Suprapubic skin (tissue), 4 donors: Measurements from ENCODE around the gene CORO1C. TPM values are rescaled to one million over a fixed set of nuclear protein-coding genes. Genes with fewer than 3 reads are reported as not detected.

ENCODE experiments used
- DNase-seq, 2 donors: peaks; one replicate each; pipeline ENCODE4 v3.0.0-alpha.2; 2019; ENCODE audit warnings: low spot score in 2 of 2
- H3K27ac ChIP-seq: fragments of 200-600 bp; sonication (generic); one replicate; pipeline ENCODE4 v1.5.1; 2019
- H3K27me3 ChIP-seq: fragments of 200-600 bp; sonication (generic); one replicate; pipeline ENCODE4 v1.5.1; 2019
- H3K36me3 ChIP-seq: fragments of 200-600 bp; sonication (generic); one replicate; pipeline ENCODE4 v1.5.1; 2019
- H3K4me1 ChIP-seq: fragments of 200-600 bp; sonication (generic); one replicate; pipeline ENCODE4 v1.5.1; 2019
- H3K4me3 ChIP-seq: fragments of 200-600 bp; sonication (generic); one replicate; pipeline ENCODE4 v1.5.1; 2019; ENCODE audit warnings: mild to moderate bottlenecking
- H3K9me3 ChIP-seq: fragments of 200-600 bp; sonication (generic); one replicate; pipeline ENCODE4 v1.5.1; 2019
- CTCF ChIP-seq, 2 donors: fragments of 200-600 bp in 1 of 2; fragments of 450-650 bp in 1 of 2; sonication (generic) in 1 of 2; IDR thresholded peaks; one replicate each; pipeline ENCODE4 v1.5.1; 2016 to 2019; ENCODE audit warnings: antibody characterized with exemption in 2 of 2, mild to moderate bottlenecking in 1 of 2, moderate library complexity in 1 of 2
- EP300 ChIP-seq: sonication (generic); formaldehyde crosslinking; IDR thresholded peaks from one replicate; pipeline ENCODE4 v1.6.1; 2017; ENCODE audit warnings: antibody characterized with exemption
- POLR2A ChIP-seq, 2 donors: fragments of 450-650 bp; IDR thresholded peaks; one replicate each; pipeline ENCODE4 v1.6.1; 2017; ENCODE audit warnings: antibody characterized with exemption in 2 of 2, mild to moderate bottlenecking in 2 of 2, moderate library complexity in 2 of 2
- POLR2AphosphoS5 ChIP-seq, 3 donors: sonication (generic); formaldehyde crosslinking; IDR thresholded peaks; one replicate each; pipeline ENCODE4 v1.6.1; 2017; ENCODE audit warnings: antibody characterized with exemption in 3 of 3
- WGBS: methylation state at CpG from one replicate; pipeline ENCODE4 v1.1.5; 2018; 5-methylcytosine and 5-hydroxymethylcytosine counted together
- total RNA-seq, 4 donors: library from RNA; depleted of rRNA; stranded (reverse); fragments of >200 nt; gene quantifications; one replicate each; pipeline ENCODE4 v1.1.0, GENCODE V29; 2016

Gene CORO1C
- total RNA-seq, 4 donors from 2014 or later: 117 to 175 (median 142) TPM

- 32% methylated on average over 9 of the region's 9 CpGs for WGBS
- DNase-seq: no peak
- Histone ChIP-seq H3K4me3 (peak overlapping the region; percentile 8), H3K36me3 (peaks cover 13% of the 10 kb centered on the region), H3K4me1 (peaks cover 69% of the 10 kb centered on the region), H3K27ac (peak overlapping the region; percentile 82), H3K9me3 (no peaks in the 10 kb centered on the region), H3K27me3 (no peaks in the 10 kb centered on the region)
- TF ChIP-seq POLR2A (IDR thresholded peaks at IDR 0.05) (no peak), EP300 (no peak), CTCF (IDR thresholded peaks at IDR 0.05) (no peak), POLR2AphosphoS5 (IDR thresholded peaks at IDR 0.05) (no peak)
These were observed 35.0 kb downstream of the CORO1C start for GRCh38 chr12:108696111-108696995.

GRCh38 chr12:108694812-108695278 lies 36.5 kb downstream of the CORO1C start:
- Histone ChIP-seq H3K9me3 (no peaks in the 10 kb centered on the region), H3K27ac (peak overlapping the region; percentile 82), H3K4me3 (no peak overlapping the region), H3K27me3 (no peaks in the 10 kb centered on the region), H3K36me3 (peaks cover 8% of the 10 kb centered on the region), H3K4me1 (peaks cover 75% of the 10 kb centered on the region)
- WGBS: 67% methylated on average over 2 of the region's 2 CpGs
- DNase-seq: no peak
- TF ChIP-seq EP300 (no peak), CTCF (IDR thresholded peaks at IDR 0.05) (no peak), POLR2AphosphoS5 (IDR thresholded peaks at IDR 0.05) (no peak), POLR2A (IDR thresholded peaks at IDR 0.05) (no peak)

GRCh38 chr12:108693751-108694150 lies 37.6 kb downstream of the CORO1C start:
- H3K27me3 ChIP-seq: no peaks in the 10 kb centered on the region
- WGBS: 93% methylated on average over 6 of the region's 6 CpGs
- TF ChIP-seq POLR2AphosphoS5 (IDR thresholded peaks at IDR 0.05): no peak
- TF ChIP-seq POLR2A (IDR thresholded peaks at IDR 0.05): no peak
- TF ChIP-seq EP300: no peak
- TF ChIP-seq CTCF (IDR thresholded peaks at IDR 0.05): no peak
- H3K36me3 ChIP-seq: peaks cover 6% of the 10 kb centered on the region
- H3K9me3 ChIP-seq: no peaks in the 10 kb centered on the region
- peaks cover 84% of the 10 kb centered on the region for H3K4me1 ChIP-seq
- no peak overlapping the region for H3K4me3 ChIP-seq
- DNase-seq: no peak
- H3K27ac ChIP-seq: no peak overlapping the region

GRCh38 chr12:108693186-108693730 lies 38.1 kb downstream of the CORO1C start:
- Histone ChIP-seq H3K27ac (peak overlapping the region; percentile 91), H3K9me3 (no peaks in the 10 kb centered on the region), H3K36me3 (peaks cover 2% of the 10 kb centered on the region), H3K27me3 (no peaks in the 10 kb centered on the region), H3K4me3 (no peak overlapping the region), H3K4me1 (peaks cover 89% of the 10 kb centered on the region)
- TF ChIP-seq EP300: no peak
- no peak for TF ChIP-seq POLR2A (IDR thresholded peaks at IDR 0.05)
- TF ChIP-seq CTCF (IDR thresholded peaks at IDR 0.05): no peak
- TF ChIP-seq POLR2AphosphoS5 (IDR thresholded peaks at IDR 0.05): no peak
- no peak for DNase-seq
- WGBS: 70% methylated on average over 6 of the region's 6 CpGs
